HG03139 (cell line): ENCODE measurements around the gene SYNPR.
A peak's percentile ranks its signal among the peaks of the same experiment; 100 is the strongest.

Experiments used
- ATAC-seq: cut with Tn5 transposase; IDR thresholded peaks from one replicate; pipeline ENCODE4 v1.9.1; 2021; ENCODE audit not compliant: unreplicated experiment

SYNPR gene

DNA sequence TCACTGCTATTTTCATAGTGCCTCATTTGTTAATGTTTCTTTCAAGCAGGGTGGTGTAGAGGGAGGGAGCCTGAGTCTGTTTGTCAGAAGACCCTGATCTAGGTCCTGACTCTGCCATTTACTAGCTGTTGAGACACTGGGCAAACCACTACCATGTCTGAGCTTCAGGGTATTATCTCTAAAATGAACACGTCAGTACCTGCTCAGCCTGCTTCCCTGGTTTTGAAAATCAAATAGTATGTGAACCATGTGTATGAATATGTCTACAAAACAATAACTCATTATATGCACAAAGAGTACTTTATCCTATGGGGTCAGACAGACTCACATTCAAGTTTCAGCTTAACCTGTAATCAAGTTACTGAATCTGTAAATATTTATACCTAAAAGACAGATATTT lies 25.1 kb downstream of the SYNPR start:
- no peak for ATAC-seq

DNA sequence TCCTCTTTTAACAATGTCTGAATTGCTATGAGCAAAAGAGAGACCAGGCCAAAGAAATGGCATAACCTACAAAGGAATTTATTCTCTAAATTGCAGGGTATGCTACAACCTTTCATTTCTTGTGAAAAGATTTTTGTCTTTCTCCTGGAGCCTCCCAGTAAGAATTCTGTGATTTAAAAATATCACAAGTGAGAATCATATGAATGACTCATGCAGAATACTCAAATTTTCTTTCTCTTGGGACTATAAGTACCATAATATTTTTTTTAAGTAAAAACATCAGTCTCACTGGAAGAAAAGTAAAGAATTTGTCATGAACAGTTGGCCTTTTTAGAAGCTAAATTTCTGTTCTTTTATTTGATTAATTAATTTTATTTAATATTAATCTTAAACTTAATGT lies 26.3 kb downstream of the SYNPR start:
- no peak for ATAC-seq

DNA sequence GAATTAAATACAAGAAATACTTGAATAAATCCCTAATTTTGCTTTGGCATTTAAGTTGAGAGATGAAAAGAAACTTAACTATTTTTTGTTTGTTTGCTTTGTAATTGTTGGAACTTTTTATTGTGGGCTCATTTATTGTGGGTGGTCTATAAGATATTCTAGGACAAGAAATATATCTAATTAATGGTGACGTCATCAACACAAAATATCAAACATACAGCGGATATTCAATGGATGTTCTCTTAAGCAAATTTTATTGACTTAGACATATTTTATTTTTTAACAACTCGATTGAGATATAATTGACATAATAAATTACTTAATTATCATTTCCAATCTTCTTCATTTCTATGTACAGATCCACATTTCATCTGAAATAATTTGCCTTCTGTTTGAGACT lies 30.0 kb downstream of the SYNPR start:
- ATAC-seq = no peak

DNA sequence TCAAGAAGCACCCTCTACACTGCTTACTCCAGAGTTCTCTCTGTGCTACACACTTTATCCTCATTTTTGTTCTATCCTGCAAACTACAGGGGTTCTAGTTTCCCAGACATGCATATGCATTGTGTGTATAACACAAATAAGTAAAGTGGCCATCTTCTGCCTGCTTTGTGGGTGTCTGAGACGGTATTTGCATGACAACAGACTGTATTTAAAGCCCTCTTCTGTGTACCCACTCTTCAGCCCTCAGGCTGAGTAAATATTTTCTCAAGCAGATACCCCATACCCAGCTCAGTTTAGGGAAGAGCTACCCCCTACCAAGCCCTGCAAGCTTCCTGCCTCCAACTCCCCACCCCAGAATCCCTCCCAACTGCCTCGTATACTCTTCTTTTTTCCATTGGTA lies 31.7 kb downstream of the SYNPR start:
- no peak for ATAC-seq

DNA sequence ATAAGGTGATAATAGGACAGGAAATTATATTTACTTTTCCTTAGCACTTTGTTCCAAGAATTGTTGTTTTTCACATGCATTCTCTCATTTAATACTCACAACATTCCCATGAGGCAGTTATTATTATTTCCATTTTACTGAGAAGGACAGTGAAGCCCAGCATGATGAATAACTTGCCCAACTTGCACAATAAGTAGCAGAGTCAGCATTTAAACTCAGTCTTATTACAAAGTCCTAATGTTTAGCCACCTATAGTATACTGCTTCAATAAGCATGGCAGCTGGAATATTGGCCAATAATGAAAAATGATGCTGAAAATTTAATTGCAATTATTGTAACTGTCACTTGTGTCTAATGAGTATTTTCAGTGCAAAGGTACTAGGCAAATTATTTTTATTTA lies 45.7 kb downstream of the SYNPR start:
- no peak for ATAC-seq

DNA sequence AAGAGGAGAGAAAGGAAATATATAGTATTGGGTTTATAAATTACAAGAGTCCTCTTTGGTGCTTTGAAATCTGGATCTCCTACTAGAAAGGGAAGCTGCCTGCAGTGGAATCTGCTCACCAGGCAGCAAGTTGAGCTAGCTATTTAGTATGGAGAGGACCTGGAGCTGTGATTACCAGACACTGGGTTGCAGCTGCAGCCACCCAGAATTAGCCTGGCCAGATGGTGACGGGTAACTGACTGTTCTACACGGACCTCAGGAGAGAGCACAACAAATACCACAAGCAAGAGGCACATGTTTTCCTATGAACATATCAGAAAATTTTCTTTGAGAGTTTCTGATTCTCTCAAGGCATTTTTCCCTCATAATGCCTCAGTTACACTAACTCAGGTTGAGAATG lies 46.5 kb downstream of the SYNPR start:
- no peak for ATAC-seq

DNA sequence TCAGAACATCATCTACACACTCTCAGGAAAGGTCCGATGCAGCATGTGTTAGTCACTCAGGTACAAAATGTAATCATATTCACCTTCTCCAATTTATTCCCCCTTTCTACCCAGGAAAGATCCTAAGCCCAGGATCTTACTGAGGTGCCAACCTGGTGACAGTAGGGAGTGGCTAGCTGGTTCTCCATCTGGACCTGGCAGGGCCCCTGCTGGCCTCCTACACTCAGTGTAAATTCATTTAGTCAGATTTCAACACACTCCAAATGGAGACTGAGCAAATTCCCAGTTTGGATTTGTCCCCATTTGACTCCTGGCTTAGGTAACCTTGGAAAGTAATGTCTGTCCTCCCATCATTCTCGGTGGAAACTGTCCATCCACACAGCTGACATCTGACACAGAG lies 47.3 kb downstream of the SYNPR start:
- ATAC-seq = no peak

DNA sequence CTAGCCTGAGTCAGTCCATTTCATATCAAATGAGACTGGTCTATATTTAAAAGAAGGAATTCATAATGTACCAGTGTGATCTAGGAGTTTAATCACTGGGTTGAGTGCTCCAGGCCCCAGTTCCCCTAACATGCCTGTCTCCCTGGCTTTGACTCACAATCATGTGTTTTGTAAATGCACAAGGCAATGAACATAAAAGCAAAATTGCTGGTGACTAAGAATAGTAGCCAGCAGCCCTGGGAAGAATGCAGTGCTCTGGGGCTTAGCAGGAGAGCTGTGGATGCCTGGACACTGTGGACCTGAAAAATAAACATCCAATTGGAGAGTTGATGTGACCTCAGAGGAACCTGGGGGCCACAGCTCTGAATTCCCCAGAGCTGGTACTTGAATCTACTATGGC lies 50.3 kb downstream of the SYNPR start:
- no peak for ATAC-seq

DNA sequence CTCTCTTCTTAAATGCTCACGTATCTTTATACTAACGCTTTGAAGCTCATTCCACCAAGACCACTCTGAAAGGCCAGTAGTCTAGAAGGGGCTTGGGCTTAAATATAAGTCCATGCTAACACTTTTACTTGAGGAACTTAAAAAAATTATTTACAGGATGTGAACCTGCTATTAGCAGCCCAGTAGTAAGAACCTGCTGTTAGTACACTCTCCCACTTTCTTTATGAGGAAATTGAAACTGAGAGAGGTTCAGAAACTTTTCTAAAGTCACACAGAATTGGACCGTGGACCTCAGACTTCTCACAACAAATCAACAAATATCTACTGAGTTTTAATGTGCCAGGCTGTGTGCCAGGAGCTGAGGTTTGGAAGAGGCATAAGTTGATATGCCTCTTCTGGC lies 53.4 kb downstream of the SYNPR start:
- ATAC-seq = no peak

DNA sequence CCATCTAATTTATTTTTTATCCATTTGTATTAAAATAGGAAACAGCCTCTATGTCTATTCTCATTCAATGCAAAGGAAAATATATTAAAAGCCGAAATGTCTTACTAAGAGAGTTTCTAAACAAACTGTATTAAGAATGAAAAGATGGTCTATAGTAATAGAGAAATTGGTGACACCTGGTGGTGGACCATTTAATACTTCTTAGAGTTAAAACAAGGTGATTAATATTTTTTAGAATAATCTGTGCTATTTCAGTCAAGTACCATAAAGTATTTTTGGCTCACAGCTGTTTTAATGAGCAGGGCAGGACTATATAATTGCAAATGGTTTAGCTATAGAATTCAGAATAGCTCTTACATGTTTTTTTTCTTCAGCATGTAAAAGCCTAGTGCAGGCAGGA lies 55.7 kb downstream of the SYNPR start:
- ATAC-seq = no peak

DNA sequence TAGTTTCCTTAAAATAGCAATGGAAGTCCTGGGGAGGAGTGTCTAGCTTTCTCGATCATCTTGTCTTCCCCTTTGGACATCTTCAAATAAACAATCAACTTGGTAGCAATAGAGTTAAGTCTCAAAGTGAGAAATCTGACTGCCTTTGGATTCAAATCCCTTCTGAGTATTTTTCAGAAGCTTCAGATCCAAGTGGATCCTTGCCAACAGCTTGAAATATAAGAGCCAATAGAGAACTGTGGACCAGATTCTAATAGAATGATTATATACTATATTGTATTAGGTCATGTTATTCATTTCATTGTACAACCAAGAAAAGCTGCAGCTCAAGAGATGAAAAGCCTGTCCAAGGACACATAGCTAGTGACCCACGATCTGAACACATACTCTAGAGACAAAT lies 60.2 kb downstream of the SYNPR start:
- no peak for ATAC-seq

DNA sequence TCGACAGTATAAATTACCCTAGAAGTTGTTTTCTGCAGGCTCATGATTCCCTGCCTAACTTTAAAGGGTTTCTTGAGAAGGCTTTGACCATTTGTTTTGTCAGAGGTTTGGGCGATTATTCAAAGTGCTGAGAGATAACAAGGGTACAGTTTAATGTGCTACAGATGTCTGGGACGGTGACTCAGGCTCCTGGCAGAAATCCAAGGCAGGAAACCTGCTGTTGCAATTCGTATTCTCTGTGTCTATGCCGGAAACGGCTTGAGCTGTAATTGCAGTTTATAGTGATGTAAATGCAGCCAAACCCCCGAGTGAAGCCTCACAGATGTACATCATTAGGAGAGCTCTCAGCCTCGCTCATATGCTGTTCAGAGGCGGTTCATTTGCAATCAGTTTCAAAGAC lies 65.6 kb downstream of the SYNPR start:
- ATAC-seq = peak; percentile 55

DNA sequence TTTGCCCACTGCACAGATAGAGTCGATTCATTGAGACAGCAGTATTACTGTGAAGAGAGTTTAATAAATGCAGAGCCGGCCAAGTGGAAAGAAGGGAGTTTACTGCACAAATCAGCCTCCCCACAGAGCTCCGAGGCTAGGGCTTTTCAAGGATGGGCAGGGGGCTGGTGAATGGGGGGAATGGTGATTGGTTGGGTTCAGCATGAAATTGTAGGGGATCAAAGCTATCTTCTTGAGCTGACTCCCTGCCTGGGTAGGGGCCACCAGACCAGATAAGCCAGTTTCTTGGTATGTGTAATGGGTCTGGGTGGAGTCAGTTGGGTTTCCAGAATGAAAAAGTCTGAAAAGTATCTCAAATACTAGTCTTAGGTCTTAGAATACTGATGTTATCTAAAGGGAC lies 66.6 kb downstream of the SYNPR start:
- no peak for ATAC-seq

DNA sequence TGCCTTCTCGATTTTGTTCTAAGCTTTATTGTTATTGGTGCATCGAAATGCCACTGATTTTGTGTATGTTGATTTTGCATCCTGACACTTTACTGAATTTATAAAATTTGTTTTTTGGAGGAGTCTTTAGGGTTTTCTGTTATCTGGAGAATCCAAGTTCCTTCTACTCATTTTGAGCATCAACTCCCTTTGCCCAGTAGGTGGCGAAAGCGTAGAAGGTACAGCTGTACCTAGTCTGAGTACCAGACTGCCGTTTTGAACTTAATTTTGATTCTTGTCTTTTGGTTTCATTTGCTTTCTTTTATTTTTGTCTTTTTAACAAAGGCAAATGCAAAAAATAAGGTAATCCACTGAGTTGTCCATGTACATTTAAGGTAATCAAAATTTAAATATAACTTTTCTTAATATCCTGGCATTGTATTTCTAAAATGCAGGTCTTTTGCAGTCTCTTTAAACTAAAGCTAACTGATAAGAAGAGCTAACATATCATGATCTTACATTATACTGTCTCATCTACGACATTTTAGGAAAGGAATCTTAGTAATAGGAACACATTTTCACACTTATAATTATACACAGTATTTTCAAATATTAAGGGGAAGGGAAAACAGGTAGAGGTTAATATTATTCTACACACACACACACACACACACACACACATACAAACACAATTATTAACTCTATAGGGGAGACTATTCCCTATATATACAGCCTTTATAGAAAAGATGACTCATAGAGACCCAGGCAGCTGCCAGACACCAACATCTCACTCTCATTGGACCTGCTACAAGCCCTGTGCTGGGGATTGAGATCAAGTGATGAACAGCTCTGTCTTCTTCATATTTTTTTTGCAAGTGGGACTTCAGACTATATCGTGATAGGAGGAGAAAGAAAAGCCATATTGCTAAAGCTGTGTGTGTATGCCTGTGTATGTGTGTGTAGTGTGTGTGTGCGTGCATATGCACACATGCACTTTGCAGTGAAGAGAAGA lies 71.8 kb downstream of the SYNPR start:
- peak; percentile 70 for ATAC-seq

DNA sequence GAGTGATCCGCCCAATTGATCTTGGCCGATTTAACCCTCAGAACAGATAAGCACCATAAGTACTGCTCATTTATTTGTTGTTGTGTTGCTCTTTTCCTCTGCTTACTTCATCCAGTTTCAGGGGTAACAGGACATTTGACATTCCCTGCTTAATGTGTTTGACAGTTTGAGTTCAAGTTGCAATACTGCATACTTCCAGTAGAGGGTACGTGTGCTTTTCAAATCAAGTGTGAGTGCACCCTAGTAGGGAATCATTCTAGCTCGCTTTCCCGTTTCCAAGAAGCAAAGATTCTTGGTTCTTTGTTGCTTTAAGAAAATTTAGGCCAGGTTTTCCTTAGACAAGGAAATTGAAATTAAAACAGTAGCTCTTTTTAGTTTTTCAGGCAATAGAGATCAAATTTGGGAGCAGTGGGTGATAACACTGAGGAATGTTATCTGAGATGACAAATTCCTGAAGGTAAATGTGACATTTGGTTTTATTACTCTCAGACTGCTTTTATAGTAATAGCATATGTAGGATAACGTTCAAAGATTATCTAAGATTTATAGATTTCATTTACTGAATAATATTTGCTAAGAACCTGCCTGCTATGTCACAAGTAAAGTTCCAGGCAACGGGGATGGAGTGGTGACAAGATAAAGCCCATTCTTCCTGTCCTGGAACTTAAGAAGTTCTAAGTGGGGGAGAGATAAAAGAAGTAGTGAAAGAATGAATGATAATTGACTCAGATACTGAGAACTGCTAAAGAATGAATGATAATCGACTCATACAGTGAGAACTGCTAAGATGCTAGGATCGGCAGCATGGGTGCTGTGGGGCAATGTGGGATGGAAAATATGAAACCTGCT lies 73.3 kb downstream of the SYNPR start:
- peak; percentile 71 for ATAC-seq

DNA sequence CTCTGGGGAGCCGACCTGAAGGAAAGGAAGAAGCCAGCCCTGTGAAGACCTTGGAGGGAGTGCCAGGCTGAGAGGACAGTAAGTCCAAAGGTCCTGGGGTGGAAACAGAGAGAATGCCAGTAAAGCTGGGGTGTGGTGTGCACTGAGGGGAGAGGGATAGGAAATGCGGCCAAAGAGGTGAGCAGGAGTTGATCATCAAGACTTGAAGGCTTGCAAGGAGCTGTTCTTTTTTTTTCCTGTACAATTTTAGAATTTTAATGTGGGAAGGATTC lies 73.8 kb downstream of the SYNPR start:
- no peak for ATAC-seq

DNA sequence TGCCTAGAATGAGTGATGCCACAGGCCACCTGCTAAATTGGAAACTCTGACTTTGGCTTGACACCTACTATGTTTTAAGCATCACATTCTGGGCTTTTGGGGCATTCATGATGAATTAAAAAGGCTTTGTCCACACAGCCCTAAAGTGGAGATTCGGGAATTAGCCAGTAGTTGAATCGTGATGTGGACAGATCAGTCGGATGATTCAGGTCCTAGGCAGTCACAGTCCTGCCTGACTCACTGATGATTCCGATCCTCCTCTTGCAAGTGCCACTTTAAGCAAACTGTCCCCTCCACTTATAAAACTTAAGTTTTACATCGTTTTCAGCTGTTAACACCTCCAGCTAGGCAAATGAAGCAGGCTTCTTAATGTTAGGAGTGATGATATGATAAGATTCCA lies 75.3 kb downstream of the SYNPR start:
- no peak for ATAC-seq

DNA sequence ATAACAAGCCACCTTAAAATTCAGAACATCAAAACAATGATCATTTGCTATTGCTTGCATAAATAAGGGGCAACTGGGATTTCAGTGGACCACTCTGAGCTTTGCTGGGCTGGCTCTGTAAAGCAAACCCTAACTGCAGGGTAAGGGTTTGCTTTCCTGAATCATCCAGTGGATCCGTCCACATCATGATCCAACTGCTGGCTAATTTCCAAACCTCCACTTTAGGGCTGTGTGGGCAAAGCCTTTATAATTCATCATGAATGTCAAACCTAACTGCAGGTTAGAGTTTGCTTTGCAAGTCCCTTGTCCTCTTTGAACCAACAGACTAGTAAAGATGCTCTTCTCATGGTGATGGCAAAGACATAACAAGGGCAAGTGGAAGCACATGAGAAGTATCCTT lies 76.1 kb downstream of the SYNPR start:
- no peak for ATAC-seq

DNA sequence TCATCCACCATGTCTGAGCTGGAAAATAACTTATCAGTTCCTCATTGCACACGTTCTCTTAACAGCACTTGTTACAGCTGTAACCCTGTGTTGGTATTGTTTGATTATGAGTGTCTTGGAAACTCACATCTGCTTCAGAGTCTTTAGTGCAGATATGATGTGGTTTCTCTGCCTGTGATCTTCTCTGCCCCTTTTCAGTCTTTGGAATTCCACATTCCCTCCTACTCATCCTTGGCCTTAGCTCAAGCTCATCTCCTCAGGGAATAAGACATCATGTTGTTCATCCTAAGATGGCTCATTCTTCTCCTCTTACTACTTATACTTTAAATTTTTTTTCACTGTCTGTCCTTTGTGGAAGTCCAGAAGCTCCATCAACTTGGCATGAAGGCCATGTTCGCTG lies 77.7 kb downstream of the SYNPR start:
- no peak for ATAC-seq

DNA sequence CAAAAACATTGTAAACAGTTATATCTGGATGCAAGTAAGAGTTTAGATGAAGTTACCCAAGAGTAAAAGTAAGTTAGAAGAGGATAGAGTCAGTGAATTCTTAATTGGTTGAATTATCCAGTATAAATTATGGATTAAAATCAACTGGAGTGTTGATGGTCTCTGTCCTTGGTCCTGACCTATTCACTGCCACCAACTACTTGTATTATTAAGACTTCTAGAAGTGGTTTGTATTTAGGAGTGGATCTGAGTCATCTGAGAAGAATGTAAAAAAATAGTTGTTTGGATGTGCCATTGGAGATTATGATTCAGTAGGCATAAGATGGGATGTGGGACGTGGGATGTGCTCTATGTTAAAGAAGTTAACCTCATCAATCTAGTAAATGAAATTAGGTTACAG lies 86.4 kb downstream of the SYNPR start:
- no peak for ATAC-seq

DNA sequence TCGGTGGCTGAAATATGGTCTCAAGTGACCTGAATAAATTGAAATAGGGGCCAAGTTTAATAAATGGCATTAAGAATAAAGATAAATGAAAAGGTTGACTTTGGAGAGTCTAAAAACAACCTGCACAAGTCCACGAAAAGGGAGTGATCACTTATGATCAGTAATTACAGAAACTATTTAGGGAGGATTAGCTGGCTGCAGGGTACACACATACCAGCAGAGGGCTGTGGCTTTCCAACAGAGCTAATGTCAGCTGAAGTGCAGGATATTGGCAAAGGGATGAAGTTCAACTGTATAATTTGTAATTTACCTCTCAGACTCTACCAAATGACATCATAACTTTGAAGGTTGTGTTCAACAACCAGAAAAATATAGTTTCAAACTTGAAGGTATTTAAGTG lies 86.8 kb downstream of the SYNPR start:
- ATAC-seq = no peak

DNA sequence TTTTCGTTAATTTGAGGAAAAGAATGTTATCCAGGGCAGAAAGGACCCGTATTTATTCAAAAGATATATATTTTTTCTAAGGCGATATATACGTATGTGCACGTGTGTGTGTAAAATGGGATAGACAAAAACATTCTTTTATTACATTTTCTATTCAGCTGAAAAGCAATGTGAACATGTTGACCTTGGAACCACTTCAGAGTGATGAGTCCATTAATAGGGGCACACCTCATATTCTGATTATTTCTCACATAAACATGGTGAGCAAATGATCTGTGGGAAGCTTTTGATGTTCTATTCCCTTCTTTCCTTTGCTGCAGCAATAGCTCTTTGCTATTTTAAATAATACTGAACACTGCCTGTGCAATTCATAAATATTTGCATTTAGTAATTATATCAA lies 87.6 kb downstream of the SYNPR start:
- ATAC-seq = no peak
